ENCODE results near the gene ICAM5. TPM values are rescaled to one million over a fixed set of nuclear protein-coding genes. Genes with fewer than 3 reads are reported as not detected.

Gene ICAM5
- total RNA-seq, 1 donor from 2014 or later: 3.8 TPM

DNA sequence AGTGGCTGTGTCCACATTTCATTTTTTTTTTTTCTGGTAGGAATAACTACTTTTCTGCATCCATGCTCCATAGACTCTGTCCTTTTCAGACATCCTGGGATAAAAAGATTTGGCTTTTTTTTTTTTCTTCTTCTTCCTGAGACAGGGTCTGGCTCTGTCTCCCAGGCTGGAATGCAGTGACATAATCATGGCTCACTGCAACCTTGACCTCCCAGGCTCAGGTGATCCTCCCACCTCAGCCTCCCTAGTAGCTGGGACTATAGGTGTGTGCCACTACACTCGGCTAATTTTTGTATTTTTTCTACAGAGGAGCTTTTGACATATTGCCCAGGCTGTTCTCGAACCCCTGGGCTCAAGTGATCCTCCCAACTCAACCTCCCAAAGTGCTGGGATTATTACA, 53.7 kb downstream of the ICAM5 start:
- Mint-ChIP-seq H3K9me3 (no peaks in the 10 kb centered on the region), H3K4me1 (peaks cover 20% of the 10 kb centered on the region), H3K27me3 (no peaks in the 10 kb centered on the region), H3K36me3 (ENCODE audit: low read depth) (peaks cover 4% of the 10 kb centered on the region), H3K4me3 (no peak overlapping the region), H3K27ac (no peak overlapping the region)
- intact Hi-C loops (cut with micrococcal nuclease): no loop called here
- no peak for DNase-seq

DNA sequence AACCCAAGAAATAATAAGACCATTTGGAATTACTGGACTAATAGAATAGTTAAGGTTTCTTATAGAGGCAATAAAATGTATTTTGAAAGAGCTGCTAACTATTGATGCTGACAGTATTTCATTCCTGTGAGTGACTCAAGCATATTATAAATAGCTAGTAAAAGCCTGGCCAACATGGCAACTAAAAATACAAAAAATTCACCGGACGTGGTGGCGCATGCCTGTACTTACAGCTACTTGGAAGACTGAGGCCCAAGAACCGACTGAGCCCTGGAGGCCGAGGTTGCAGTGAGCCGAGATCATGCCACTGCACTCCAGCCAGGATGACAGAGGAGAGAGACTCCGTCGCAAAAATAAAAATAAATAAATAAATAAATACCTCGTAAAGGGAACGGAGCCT, 55.0 kb downstream of the ICAM5 start:
- intact Hi-C loops (cut with micrococcal nuclease): no loop called here
- H3K36me3 Mint-ChIP-seq (ENCODE audit: low read depth): peaks cover 3% of the 10 kb centered on the region
- H3K27me3 Mint-ChIP-seq: no peaks in the 10 kb centered on the region
- H3K27ac Mint-ChIP-seq: no peak overlapping the region
- H3K4me3 Mint-ChIP-seq: no peak overlapping the region
- H3K4me1 Mint-ChIP-seq: peaks cover 9% of the 10 kb centered on the region
- no peak for DNase-seq
- H3K9me3 Mint-ChIP-seq: no peaks in the 10 kb centered on the region

Other genes starting within 250 kb of the ICAM5 start
- gene SHFL, start 203.6 kb upstream of the ICAM5 start, total RNA-seq: 56.0 and 60.5 TPM in 2 replicates
- gene ANGPTL6, start 187.3 kb upstream of the ICAM5 start, total RNA-seq: 9.9 and 11.4 TPM in 2 replicates
- 222 and 232 TPM in 2 replicates for gene PPAN, start 183.6 kb upstream of the ICAM5 start, total RNA-seq
- 61.1 and 62.5 TPM in 2 replicates for gene P2RY11, start 178.3 kb upstream of the ICAM5 start, total RNA-seq
- 335 and 341 TPM in 2 replicates for gene EIF3G, start 170.1 kb upstream of the ICAM5 start, total RNA-seq
- gene DNMT1, start 95.0 kb upstream of the ICAM5 start, total RNA-seq: 410 and 414 TPM in 2 replicates
- 14.3 and 14.7 TPM in 2 replicates for gene S1PR2, start 58.6 kb upstream of the ICAM5 start, total RNA-seq
- 163 and 174 TPM in 2 replicates for gene MRPL4, start 37.7 kb upstream of the ICAM5 start, total RNA-seq
- gene ICAM1, start 18.8 kb upstream of the ICAM5 start, total RNA-seq: 81.5 and 82.1 TPM in 2 replicates
- 0.71 and 0.79 TPM in 2 replicates for gene ICAM4, start 3.0 kb upstream of the ICAM5 start, total RNA-seq
- gene ZGLP1, start 19.9 kb downstream of the ICAM5 start, total RNA-seq: 2.0 and 2.8 TPM in 2 replicates
- 23.9 and 24.9 TPM in 2 replicates for gene FDX2, start 26.1 kb downstream of the ICAM5 start, total RNA-seq
- gene RAVER1, start 43.6 kb downstream of the ICAM5 start, total RNA-seq: 96.1 and 108 TPM in 2 replicates
- gene ICAM3, start 49.7 kb downstream of the ICAM5 start, total RNA-seq: 104 and 108 TPM in 2 replicates
- gene TYK2, start 90.6 kb downstream of the ICAM5 start, total RNA-seq: 244 and 255 TPM in 2 replicates
- 304 and 310 TPM in 2 replicates for gene CDC37, start 113.6 kb downstream of the ICAM5 start, total RNA-seq
- 55.3 and 58.0 TPM in 2 replicates for gene PDE4A, start 130.6 kb downstream of the ICAM5 start, total RNA-seq
- gene KEAP1, start 213.4 kb downstream of the ICAM5 start, total RNA-seq: 81.0 and 82.1 TPM in 2 replicates
- not detected in 2 replicates for gene S1PR5, start 227.5 kb downstream of the ICAM5 start, total RNA-seq